ENCODE data around the gene CACNA1H. TPM values are rescaled to one million over a fixed set of nuclear protein-coding genes. Genes with fewer than 3 reads are reported as not detected.

CACNA1H gene
- total RNA-seq, 1 donor from 2014 or later = 42.8 TPM

GRCh38 chr16:1172651-1173050, 19.7 kb downstream of the CACNA1H start:
- Mint-ChIP-seq H3K4me1 (ENCODE audit: low read depth) (no peaks in the 10 kb centered on the region), H3K9me3 (ENCODE audit: low read depth) (no peaks in the 10 kb centered on the region), H3K36me3 (ENCODE audit: insufficient read depth) (no peaks in the 10 kb centered on the region), H3K27me3 (no peaks in the 10 kb centered on the region), H3K27ac (no peak overlapping the region), H3K4me3 (ENCODE audit: low read depth) (no peak overlapping the region)
- TF ChIP-seq CTCF (IDR thresholded peaks at IDR 0.05; ENCODE audit: unreplicated experiment) = no peak
- no peak for DNase-seq (ENCODE audit: low spot score, unreplicated experiment)

DNA sequence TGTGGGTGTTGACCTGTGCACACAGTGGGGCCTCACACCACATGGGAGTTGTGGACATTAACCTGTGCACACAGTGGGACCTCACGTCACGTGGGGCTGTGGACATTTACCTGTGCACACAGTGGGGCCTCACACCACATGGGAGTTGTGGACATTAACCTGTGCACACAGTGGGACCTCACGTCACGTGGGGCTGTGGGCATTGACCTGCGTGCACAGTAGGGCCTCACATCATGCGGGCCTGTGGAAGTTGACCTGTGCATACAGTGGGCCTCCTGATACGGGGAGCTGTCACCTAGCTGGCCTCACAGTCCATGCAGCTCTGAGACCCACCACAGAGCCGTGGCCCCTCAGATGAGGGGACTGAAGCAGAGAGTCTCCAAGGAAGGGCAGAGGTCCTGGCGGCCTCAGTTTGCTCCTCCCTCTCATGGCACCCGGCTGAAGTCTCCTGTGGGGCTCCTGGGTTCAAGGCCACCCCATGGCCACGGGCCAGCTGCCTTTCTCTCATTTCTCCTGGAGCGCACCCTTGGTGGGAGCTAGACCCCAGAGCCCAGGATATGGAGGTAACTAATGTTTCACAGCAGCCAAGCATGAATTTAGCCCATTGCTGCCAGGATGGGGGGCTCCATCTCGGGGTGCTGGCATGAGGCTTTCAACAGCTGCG, 21.0 kb downstream of the CACNA1H start:
- no peak overlapping the region for H3K27ac Mint-ChIP-seq
- no peaks in the 10 kb centered on the region for H3K9me3 Mint-ChIP-seq (ENCODE audit: low read depth)
- TF ChIP-seq CTCF (IDR thresholded peaks at IDR 0.05; ENCODE audit: unreplicated experiment) = no peak
- H3K36me3 Mint-ChIP-seq (ENCODE audit: insufficient read depth) = no peaks in the 10 kb centered on the region
- H3K27me3 Mint-ChIP-seq = no peaks in the 10 kb centered on the region
- H3K4me1 Mint-ChIP-seq (ENCODE audit: low read depth) = no peaks in the 10 kb centered on the region
- no peak for DNase-seq (ENCODE audit: low spot score, unreplicated experiment)
- H3K4me3 Mint-ChIP-seq (ENCODE audit: low read depth) = no peak overlapping the region

DNA sequence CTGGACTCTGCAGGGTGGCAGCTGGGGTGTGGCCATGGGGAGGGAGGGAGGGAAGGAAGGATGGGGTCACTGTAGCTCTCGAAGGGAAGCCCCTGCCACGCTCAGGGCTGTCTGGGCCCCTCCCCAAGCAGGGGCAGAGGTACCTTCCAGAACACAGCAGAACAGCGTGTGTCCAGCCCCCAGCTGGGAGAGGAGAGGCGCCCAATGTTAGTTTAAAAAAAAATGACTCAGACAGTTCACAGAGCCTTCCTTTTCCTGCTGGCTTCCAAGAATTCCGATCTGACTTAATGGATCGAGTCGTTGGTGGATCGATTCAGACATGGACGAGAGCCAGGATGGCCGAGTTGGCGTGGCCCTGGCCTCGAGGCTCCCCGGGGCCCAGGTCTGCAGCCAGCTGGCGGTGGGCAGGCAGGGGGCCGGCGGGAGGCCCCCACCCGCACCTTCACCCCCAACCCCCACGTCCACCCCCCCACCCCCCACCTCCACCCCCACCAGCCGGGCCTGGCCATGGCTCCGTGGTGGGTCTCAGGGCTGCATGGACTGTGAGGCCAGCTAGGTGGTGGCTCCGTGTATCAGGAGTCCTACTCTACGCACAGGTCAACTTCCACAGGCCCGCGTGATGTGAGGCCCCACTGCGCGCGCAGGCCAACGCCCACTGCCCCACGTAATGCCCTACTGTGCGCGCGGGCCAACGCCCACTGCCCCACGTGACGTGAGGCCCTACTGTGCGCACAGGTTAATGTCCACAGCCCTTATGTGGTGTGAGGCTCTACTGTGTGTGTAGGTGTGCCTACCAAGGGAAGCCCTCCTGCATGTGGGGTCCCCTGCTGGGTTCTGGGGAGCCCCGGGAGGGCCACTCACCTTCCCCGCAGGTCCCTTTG, 21.8 kb downstream of the CACNA1H start:
- Mint-ChIP-seq H3K4me1 (ENCODE audit: low read depth) (no peaks in the 10 kb centered on the region), H3K9me3 (ENCODE audit: low read depth) (no peaks in the 10 kb centered on the region), H3K4me3 (ENCODE audit: low read depth) (no peak overlapping the region), H3K36me3 (ENCODE audit: insufficient read depth) (no peaks in the 10 kb centered on the region), H3K27me3 (no peaks in the 10 kb centered on the region), H3K27ac (no peak overlapping the region)
- no peak for TF ChIP-seq CTCF (IDR thresholded peaks at IDR 0.05; ENCODE audit: unreplicated experiment)
- no peak for DNase-seq (ENCODE audit: low spot score, unreplicated experiment)

DNA sequence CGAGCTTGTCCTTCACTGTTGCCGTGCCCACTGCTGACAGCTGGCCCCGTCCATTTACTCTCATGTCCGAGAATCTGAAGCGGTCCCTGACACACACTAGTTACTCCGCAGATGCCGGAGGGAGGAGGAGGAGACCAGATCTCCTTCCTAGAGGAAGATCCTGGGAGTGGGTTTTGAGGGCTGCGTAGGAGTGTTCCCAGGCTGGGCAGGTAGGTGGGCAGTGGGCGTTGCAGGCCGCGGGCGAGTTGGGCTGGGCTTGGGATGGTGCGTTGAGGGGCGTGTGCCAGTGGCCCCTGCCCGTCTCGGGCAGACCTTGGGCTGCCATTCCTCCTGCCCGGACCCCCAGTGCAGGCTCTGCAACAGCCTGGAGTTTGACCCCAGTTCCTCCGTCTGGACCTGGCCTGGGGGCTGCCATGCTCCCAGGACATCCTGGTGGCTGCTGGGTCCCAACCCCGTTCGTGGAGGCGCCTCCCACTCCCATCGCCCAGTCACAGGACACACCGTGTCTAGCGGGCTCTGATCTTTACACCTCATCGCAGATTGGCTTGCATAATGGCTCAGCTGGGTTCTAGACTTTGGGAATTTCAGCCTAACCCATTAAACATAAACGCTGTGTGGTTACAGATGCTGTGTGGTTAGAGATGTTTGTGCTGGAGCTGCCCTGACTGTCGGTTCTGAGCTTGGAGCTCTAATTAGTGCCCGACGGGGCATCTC, 22.8 kb downstream of the CACNA1H start:
- no peaks in the 10 kb centered on the region for H3K36me3 Mint-ChIP-seq (ENCODE audit: insufficient read depth)
- no peak overlapping the region for H3K4me3 Mint-ChIP-seq (ENCODE audit: low read depth)
- no peaks in the 10 kb centered on the region for H3K9me3 Mint-ChIP-seq (ENCODE audit: low read depth)
- no peaks in the 10 kb centered on the region for H3K27me3 Mint-ChIP-seq
- no peak for DNase-seq (ENCODE audit: low spot score, unreplicated experiment)
- no peak overlapping the region for H3K27ac Mint-ChIP-seq
- no peaks in the 10 kb centered on the region for H3K4me1 Mint-ChIP-seq (ENCODE audit: low read depth)
- TF ChIP-seq CTCF (IDR thresholded peaks at IDR 0.05; ENCODE audit: unreplicated experiment) = no peak

DNA sequence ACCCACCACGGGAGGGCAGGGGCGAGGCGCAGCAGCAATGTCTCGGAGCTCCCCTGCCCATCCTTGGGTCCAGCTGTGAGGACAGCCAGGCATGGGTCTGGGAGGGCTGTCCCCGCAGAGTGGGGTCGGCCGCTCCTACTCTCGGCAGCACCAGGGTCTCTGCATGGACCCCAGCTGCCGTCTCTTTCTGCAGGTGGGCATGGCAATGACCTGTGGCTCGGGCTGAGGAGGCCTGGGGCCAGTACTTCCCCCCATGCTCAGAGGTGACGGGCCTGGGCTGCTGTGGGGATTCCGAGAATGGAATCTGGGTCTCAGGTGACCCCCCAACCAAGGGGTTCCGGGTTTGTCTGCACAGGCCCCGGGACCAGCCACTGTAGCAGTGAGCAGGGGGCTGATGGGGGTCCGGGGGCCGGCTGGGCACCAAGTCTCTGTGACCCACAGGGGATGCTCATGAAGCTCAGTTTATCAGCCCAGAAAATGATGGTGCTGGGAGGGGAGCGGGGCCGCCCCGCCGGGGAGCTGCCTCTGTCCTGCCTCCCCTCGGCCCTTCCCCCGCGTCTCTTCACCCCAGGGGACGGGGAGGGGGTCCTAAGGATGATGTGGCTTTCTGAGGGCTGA, 23.5 kb downstream of the CACNA1H start:
- no peak for TF ChIP-seq CTCF (IDR thresholded peaks at IDR 0.05; ENCODE audit: unreplicated experiment)
- DNase-seq (ENCODE audit: low spot score, unreplicated experiment) = no peak
- Mint-ChIP-seq H3K27me3 (no peaks in the 10 kb centered on the region), H3K9me3 (ENCODE audit: low read depth) (no peaks in the 10 kb centered on the region), H3K4me3 (ENCODE audit: low read depth) (no peak overlapping the region), H3K27ac (no peak overlapping the region), H3K4me1 (ENCODE audit: low read depth) (no peaks in the 10 kb centered on the region), H3K36me3 (ENCODE audit: insufficient read depth) (no peaks in the 10 kb centered on the region)

Data from progenitor cell of endocrine pancreas (in vitro differentiated cells).